ENCODE measurements around the gene SORCS1. TPM values are rescaled to one million over a fixed set of nuclear protein-coding genes. Genes with fewer than 3 reads are reported as not detected.

The SORCS1 gene
- total RNA-seq, 2 experiments from 2014 or later: not detected

- CTCF ChIA-PET: no interaction called here
- no peak for DNase-seq
- Mint-ChIP-seq H3K27me3 (ENCODE audit: low read depth) (no peaks in the 10 kb centered on the region), H3K4me1 (ENCODE audit: low read depth) (no peaks in the 10 kb centered on the region), H3K36me3 (ENCODE audit: low read depth) (no peaks in the 10 kb centered on the region), H3K27ac (no peak overlapping the region), H3K4me3 (no peak overlapping the region), H3K9me3 (ENCODE audit: insufficient read depth) (no peaks in the 10 kb centered on the region)
- ATAC-seq: no peak
- POLR2A ChIA-PET: no interaction called here
Observed at GRCh38 chr10:106593876-106594275, 570.6 kb downstream of the SORCS1 start.

GRCh38 chr10:106592396-106592795, 572.1 kb downstream of the SORCS1 start:
- ATAC-seq (no peak), DNase-seq (no peak)
- Mint-ChIP-seq H3K27me3 (ENCODE audit: low read depth) (no peaks in the 10 kb centered on the region), H3K27ac (no peak overlapping the region), H3K4me1 (ENCODE audit: low read depth) (no peaks in the 10 kb centered on the region), H3K4me3 (no peak overlapping the region), H3K9me3 (ENCODE audit: insufficient read depth) (no peaks in the 10 kb centered on the region), H3K36me3 (ENCODE audit: low read depth) (no peaks in the 10 kb centered on the region)
- ChIA-PET CTCF (no interaction called here), POLR2A (no interaction called here)

DNA sequence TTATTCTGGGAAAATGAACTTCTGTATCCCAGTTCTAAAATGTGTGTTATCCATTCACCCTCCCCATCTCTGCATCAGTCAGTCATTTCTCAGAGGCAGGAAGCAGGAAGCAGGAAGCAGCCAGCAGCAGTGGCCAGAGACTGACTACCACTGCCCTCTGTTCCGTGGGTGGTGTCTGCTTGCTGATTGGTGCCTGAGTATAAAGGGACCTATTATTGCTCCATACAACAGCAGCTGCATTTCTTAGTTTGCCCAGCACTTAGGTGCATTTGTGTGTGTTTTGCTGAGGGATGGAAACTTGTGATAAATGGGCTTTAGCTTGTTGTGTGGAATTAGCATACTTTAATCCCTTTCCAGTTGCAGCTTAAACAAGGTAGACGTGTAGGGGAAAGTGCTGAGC, 582.2 kb downstream of the SORCS1 start:
- no peak overlapping the region for H3K27ac Mint-ChIP-seq
- H3K27me3 Mint-ChIP-seq (ENCODE audit: low read depth): no peaks in the 10 kb centered on the region
- ChIA-PET CTCF (no interaction called here), POLR2A (no interaction called here)
- ATAC-seq (no peak), DNase-seq (no peak)
- no peaks in the 10 kb centered on the region for H3K4me1 Mint-ChIP-seq (ENCODE audit: low read depth)
- no peaks in the 10 kb centered on the region for H3K36me3 Mint-ChIP-seq (ENCODE audit: low read depth)
- H3K9me3 Mint-ChIP-seq (ENCODE audit: insufficient read depth): no peaks in the 10 kb centered on the region
- no peak overlapping the region for H3K4me3 Mint-ChIP-seq

GRCh38 chr10:106577756-106578155, 586.8 kb downstream of the SORCS1 start:
- CTCF ChIA-PET: no interaction called here
- no peaks in the 10 kb centered on the region for H3K9me3 Mint-ChIP-seq (ENCODE audit: insufficient read depth)
- H3K36me3 Mint-ChIP-seq (ENCODE audit: low read depth): no peaks in the 10 kb centered on the region

DNA sequence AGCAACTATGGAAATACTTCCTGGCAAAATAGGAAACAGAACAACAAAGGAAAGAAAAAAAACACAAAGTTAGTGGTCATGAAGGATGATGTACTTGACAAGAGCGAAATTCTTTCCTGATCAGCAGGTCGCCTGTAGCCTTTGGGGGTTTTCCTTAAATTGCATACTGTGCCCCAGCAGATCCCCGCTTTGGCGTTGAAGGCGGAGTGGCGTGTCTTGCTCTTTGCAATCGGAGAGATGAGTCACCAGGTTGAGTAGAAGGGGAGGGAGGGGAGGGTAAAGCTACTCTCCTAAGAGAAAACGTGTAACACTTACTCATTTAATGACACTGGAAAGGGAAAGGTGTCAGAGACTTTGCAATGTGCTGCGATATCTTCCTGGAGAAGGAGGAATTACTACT, 587.2 kb downstream of the SORCS1 start:
- Mint-ChIP-seq H3K27me3 (ENCODE audit: low read depth) (no peaks in the 10 kb centered on the region), H3K27ac (no peak overlapping the region), H3K36me3 (ENCODE audit: low read depth) (no peaks in the 10 kb centered on the region), H3K4me1 (ENCODE audit: low read depth) (no peaks in the 10 kb centered on the region), H3K9me3 (ENCODE audit: insufficient read depth) (no peaks in the 10 kb centered on the region), H3K4me3 (no peak overlapping the region)
- DNase-seq (no peak), ATAC-seq (no peak)
- ChIA-PET CTCF (no interaction called here), POLR2A (no interaction called here)

More at GRCh38 chr10:106577756-106578155, 586.8 kb downstream of the SORCS1 start:
- POLR2A ChIA-PET: no interaction called here
- no peaks in the 10 kb centered on the region for H3K27me3 Mint-ChIP-seq (ENCODE audit: low read depth)
- H3K4me3 Mint-ChIP-seq: no peak overlapping the region
- no peak overlapping the region for H3K27ac Mint-ChIP-seq
- ATAC-seq (no peak), DNase-seq (no peak)
- no peaks in the 10 kb centered on the region for H3K4me1 Mint-ChIP-seq (ENCODE audit: low read depth)

GRCh38 chr10:106576534-106576933, 588.0 kb downstream of the SORCS1 start:
- H3K27me3 Mint-ChIP-seq (ENCODE audit: low read depth): no peaks in the 10 kb centered on the region
- no peaks in the 10 kb centered on the region for H3K36me3 Mint-ChIP-seq (ENCODE audit: low read depth)
- ChIA-PET CTCF (no interaction called here), POLR2A (no interaction called here)
- H3K9me3 Mint-ChIP-seq (ENCODE audit: insufficient read depth): no peaks in the 10 kb centered on the region
- ATAC-seq (no peak), DNase-seq (no peak)
- H3K4me3 Mint-ChIP-seq: no peak overlapping the region
- no peak overlapping the region for H3K27ac Mint-ChIP-seq
- no peaks in the 10 kb centered on the region for H3K4me1 Mint-ChIP-seq (ENCODE audit: low read depth)

DNA sequence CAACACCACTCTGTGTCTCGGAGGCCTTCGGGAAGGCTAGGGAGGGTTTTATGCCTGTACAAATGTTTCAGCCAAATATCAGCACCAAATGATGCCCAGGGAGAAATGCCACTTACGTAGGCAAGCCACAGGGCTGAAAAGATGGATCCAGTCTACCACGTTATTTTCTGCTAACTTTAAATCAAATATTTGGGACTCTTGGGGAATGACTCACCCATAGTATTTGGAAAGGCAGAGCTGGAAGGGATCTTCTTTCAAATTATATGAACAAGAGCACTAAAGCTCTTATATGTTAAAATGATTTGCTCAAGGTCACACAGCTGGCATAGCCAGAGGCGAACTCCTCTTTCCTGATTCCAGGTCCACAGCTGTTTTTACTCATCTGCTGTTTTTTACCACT, 591.4 kb downstream of the SORCS1 start:
- Mint-ChIP-seq H3K9me3 (ENCODE audit: insufficient read depth) (no peaks in the 10 kb centered on the region), H3K27me3 (ENCODE audit: low read depth) (no peaks in the 10 kb centered on the region), H3K4me3 (no peak overlapping the region), H3K36me3 (ENCODE audit: low read depth) (no peaks in the 10 kb centered on the region), H3K4me1 (ENCODE audit: low read depth) (no peaks in the 10 kb centered on the region), H3K27ac (no peak overlapping the region)
- ChIA-PET POLR2A (no interaction called here), CTCF (no interaction called here)
- ATAC-seq (no peak), DNase-seq (no peak)

DNA sequence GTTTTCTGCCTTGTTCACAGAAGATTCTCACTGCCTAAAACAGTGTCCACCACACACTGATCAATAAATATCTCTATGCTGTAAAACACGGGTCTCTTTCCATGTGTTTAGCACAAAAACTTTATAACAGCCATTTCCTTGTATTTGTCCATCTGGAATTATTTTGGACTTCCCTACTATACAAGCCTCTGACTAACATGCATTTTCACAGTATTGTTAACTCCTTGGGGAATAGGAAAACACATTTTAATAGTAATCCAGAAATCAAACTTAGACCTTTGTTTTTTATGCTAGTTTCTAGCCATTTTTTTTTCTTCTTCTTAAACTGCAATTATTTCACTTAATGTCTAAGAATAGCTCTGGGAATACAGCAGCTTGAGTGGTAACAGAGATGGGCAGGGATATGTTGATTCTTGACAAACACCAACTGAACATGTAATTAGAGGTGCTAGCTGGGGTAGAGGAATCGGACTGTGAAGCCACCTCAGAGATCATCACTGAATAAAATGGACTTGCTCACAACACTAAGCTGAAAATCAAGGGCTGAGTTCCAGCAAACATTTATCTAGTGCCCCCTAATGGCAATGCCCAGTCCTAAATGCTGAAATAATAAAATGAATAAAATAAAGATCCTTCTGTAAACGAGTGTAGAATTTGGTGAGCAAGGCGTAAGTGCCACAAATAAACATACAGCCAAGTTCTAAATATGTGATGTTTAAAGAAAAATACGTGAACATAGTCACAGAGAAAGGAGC, 593.1 kb downstream of the SORCS1 start:
- Mint-ChIP-seq H3K36me3 (ENCODE audit: low read depth) (no peaks in the 10 kb centered on the region), H3K9me3 (ENCODE audit: insufficient read depth) (no peaks in the 10 kb centered on the region), H3K27ac (no peak overlapping the region), H3K4me1 (ENCODE audit: low read depth) (no peaks in the 10 kb centered on the region), H3K4me3 (no peak overlapping the region), H3K27me3 (ENCODE audit: low read depth) (no peaks in the 10 kb centered on the region)
- DNase-seq: no peak
- CTCF ChIA-PET: interaction anchor here (1.0 kb wide), 1 partner anchor 134 kb away, joined by 3 read pairs; no protein-coding TSS in a partner anchor
- ATAC-seq: no peak
- POLR2A ChIA-PET: no interaction called here

DNA sequence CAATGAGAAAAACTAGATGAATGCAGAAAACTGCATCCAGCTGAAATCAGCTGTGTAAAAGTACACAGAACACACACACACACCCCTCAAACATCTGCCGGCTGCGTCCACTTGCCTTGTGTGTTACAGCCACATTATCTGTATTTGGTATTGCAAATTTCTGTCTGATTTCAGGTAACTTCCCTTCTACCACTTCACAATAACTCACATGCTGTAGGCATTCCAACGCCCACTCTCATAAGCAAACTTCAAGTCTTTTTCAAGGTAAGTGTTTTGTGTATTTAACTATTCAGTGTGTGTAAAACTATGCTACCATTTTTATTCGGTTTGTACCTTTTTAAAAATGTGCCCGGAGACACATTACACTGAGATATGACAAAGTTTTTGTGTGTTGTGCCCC, 594.2 kb downstream of the SORCS1 start:
- ChIA-PET POLR2A (no interaction called here), CTCF (no interaction called here)
- no peak for DNase-seq
- no peak for ATAC-seq
- Mint-ChIP-seq H3K4me3 (no peak overlapping the region), H3K36me3 (ENCODE audit: low read depth) (no peaks in the 10 kb centered on the region), H3K4me1 (ENCODE audit: low read depth) (no peaks in the 10 kb centered on the region), H3K27me3 (ENCODE audit: low read depth) (no peaks in the 10 kb centered on the region), H3K9me3 (ENCODE audit: insufficient read depth) (no peaks in the 10 kb centered on the region), H3K27ac (no peak overlapping the region)

DNA sequence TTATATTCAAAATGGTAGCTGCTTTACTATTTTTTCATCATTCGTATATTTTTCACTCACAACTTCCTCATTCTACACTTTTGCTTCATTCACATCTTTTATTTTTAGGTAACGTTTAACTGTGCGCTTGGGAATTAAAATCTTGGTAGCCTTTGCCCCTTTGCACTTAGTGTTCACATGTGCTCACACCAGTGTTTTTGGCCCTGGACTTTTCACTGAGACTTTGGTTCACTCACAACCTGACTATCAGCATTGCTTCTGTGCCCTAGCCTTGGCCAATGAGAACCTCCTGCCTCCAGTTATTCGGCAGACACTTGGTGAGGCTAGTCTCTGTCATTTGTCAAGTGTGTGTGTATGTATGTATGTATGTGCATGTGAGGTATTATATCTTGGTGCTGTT, 596.9 kb downstream of the SORCS1 start:
- no peak for ATAC-seq
- Mint-ChIP-seq H3K27ac (no peak overlapping the region), H3K9me3 (ENCODE audit: insufficient read depth) (no peaks in the 10 kb centered on the region), H3K36me3 (ENCODE audit: low read depth) (no peaks in the 10 kb centered on the region), H3K27me3 (ENCODE audit: low read depth) (no peaks in the 10 kb centered on the region), H3K4me3 (no peak overlapping the region), H3K4me1 (ENCODE audit: low read depth) (no peaks in the 10 kb centered on the region)
- ChIA-PET CTCF (no interaction called here), POLR2A (no interaction called here)
- DNase-seq: no peak

- no peaks in the 10 kb centered on the region for H3K4me1 Mint-ChIP-seq (ENCODE audit: low read depth)
- CTCF ChIA-PET: no interaction called here
- H3K4me3 Mint-ChIP-seq: no peak overlapping the region
- ATAC-seq (no peak), DNase-seq (no peak)
- no peak overlapping the region for H3K27ac Mint-ChIP-seq
- POLR2A ChIA-PET: no interaction called here
- H3K36me3 Mint-ChIP-seq (ENCODE audit: low read depth): no peaks in the 10 kb centered on the region
- H3K27me3 Mint-ChIP-seq (ENCODE audit: low read depth): no peaks in the 10 kb centered on the region
- no peaks in the 10 kb centered on the region for H3K9me3 Mint-ChIP-seq (ENCODE audit: insufficient read depth)
Observed at GRCh38 chr10:106566873-106567272, 597.6 kb downstream of the SORCS1 start.

DNA sequence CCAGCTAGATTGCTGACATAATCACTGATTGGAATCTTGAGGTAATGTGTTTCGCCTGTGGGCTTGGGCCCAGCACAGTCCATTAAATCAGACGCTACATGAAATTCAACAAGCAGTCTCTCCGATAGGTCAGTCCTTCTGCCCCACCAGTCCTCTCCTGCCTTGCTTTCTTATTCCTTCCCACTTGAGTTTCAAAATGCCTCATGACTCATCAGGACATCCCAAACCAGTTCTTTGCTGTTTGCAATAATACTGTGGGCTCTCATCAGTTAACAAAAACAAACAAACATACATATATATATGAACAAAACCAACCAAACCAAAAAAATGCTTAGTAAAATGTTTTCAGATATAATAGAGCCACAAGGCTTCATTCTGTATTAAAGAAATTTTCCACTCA, 599.0 kb downstream of the SORCS1 start:
- Mint-ChIP-seq H3K27ac (no peak overlapping the region), H3K4me3 (no peak overlapping the region), H3K27me3 (ENCODE audit: low read depth) (no peaks in the 10 kb centered on the region), H3K36me3 (ENCODE audit: low read depth) (no peaks in the 10 kb centered on the region), H3K4me1 (ENCODE audit: low read depth) (no peaks in the 10 kb centered on the region), H3K9me3 (ENCODE audit: insufficient read depth) (no peaks in the 10 kb centered on the region)
- ChIA-PET POLR2A (no interaction called here), CTCF (no interaction called here)
- DNase-seq: no peak
- ATAC-seq: no peak

DNA sequence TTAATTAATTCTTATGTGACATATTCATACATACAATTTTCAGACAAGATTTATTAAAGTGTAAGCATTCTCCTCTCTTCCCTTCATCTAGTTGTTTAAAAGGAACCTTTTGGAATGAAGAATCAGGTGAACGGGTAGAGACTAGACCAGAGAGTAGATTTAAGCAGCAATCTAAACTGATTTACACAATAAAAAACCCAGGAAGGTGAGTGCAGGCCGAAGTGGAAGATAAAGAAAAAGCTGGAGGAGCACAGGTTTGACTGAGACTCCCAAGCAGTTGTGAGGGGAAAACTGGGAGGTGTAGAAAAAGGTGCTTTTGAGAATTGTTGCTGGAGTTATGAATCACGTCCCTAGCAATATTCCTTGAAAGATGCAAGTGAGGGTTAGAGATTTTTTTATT, 601.1 kb downstream of the SORCS1 start:
- no peaks in the 10 kb centered on the region for H3K36me3 Mint-ChIP-seq (ENCODE audit: low read depth)
- POLR2A ChIA-PET: no interaction called here
- CTCF ChIA-PET: no interaction called here
- no peak overlapping the region for H3K4me3 Mint-ChIP-seq
- H3K4me1 Mint-ChIP-seq (ENCODE audit: low read depth): no peaks in the 10 kb centered on the region
- ATAC-seq (no peak), DNase-seq (no peak)
- H3K9me3 Mint-ChIP-seq (ENCODE audit: insufficient read depth): no peaks in the 10 kb centered on the region
- no peaks in the 10 kb centered on the region for H3K27me3 Mint-ChIP-seq (ENCODE audit: low read depth)
- H3K27ac Mint-ChIP-seq: no peak overlapping the region

Data from activated CD8-positive, alpha-beta T cell treated with anti-CD3 and anti-CD28 coated beads, Interleukin-2, amount 10 ng/mL, durations not matched to agents 7 days and 5 days (primary cell).